Stimulated activated CD4-positive, alpha-beta T cell treated with anti-CD3 and anti-CD28 coated beads, Interleukin-2, amount 100 ng/mL, for 24 hours (primary cell): ENCODE data around the gene SERPINB13.
"Not testable (repeated sequence)": the region's sequence is repeated elsewhere in the genome, so short reads cannot be mapped to it uniquely, and the experiment has no call there.

Experiments
- DNase-seq, 2 donors: peaks; one replicate each; pipeline ENCODE4 v3.0.0-alpha.2; 2020

SERPINB13 gene

DNA sequence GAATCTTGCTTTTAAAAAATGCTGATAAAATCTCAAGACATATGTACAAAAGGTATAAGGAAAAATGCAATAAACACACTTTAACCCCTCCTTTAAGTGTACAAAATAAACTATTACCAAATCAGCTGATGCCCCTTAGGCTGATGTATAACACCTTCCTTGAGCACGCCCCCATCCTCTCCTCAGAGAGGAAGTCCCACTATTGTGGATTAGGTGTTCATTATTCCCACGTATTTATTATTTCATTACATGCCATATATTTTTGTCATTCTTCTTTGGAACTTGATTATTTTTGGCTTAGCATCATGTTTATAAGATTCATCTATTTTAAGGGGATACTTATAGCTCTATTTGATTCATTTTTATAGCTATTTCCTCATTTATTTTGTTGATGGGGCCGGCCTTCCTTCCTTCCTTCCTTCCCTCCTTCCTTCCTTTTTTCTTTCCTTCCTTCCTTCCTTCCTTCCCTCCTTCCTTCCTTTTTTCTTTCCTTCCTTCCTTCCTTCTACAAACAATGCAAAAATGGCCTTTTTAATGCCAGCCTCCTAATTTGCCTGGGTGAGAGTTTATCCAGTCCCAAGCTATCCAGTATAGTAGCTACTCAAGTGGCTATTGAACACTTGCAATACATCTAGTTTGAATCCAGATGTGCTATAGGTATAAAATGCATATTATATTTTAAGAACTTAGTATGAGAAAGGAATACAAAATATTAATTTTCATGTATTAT, 4.0 kb downstream of the SERPINB13 start:
- no peak for DNase-seq

DNA sequence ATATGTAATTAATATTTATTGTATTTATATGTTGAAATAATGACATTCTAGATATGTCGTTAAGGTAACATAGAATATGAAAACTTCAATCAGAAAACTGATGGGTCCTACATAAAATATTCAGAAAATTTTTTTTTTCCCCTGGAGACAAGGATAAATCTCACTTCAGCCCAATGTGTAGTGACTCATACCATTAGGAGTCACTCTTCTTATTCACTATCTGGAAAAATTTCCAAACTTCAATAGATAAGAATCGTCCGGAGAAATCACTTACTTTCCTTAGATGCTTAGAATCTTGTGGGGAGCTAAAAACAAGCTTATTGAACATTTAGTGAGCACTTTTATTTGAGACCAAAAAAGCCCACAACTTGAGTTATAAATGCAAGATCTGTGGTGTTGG, 4.6 kb downstream of the SERPINB13 start:
- no peak for DNase-seq

- no peak for DNase-seq
Observed at GRCh38 chr18:63592471-63592870, 5.3 kb downstream of the SERPINB13 start.

DNA sequence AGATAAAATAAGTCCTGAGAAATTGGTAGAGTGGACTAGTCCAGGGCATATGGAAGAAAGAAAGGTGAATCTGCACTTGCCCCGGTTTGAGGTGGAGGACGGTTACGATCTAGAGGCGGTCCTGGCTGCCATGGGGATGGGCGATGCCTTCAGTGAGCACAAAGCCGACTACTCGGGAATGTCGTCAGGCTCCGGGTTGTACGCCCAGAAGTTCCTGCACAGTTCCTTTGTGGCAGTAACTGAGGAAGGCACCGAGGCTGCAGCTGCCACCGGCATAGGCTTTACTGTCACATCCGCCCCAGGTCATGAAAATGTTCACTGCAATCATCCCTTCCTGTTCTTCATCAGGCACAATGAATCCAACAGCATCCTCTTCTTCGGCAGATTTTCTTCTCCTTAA, 9.8 kb downstream of the SERPINB13 start:
- DNase-seq, result no peak

GRCh38 chr18:63603355-63603754, 16.2 kb downstream of the SERPINB13 start:
- no peak for DNase-seq

DNA sequence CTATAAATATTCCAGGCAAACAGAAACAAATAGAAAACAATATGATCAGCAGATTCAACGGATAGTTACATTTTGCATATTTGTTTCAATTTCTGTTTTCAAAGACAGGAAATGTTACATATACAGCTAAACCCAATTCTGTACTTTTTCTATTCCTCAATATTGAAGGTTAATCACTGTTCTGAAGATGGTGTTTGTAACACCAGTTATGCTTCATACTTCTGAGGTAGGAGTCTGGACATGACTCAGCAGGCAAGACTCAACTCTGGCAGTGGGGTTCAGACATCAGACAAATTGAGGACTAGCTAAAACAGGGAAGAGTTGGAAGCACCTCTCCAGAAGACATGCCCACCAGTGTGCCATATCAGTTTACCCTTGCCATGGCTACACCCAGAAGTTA, 16.6 kb downstream of the SERPINB13 start:
- DNase-seq, result no peak

DNA sequence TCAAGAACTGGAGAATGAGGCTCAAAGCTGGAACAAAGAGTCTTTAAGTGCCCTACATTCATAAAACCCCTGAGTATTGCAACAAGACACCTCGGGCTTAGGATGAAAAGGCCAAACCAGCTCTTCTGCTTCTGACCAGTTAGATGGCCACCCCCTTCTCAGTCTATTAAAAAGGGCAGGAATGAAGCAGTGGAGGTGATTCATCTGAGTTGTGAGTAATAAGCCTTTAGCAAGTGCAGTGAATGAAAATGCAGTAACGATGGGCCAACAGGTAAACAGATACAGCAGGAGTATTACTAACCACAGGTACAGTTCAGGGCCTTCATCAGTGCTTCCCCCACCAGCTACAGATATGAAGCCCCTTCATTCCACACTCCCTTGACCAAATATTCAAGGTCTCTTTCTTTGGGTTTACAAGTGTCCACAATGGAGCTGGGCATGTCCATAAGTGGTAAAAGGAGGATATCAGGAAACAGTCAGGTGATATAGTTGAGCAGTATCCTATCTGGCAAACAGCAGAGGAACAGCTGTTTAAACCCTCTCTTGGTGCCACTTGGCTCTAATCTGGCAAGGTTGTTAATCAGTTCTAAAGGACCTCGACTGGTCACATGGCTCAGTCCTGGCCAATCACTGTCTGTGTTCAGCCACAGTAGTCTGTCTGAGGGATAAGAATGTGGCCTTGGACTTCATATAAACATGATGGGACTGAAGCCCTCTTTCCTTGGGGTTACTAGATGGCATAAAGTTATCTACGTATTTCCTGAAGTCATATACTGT, 17.8 kb downstream of the SERPINB13 start:
- no peak for DNase-seq

DNA sequence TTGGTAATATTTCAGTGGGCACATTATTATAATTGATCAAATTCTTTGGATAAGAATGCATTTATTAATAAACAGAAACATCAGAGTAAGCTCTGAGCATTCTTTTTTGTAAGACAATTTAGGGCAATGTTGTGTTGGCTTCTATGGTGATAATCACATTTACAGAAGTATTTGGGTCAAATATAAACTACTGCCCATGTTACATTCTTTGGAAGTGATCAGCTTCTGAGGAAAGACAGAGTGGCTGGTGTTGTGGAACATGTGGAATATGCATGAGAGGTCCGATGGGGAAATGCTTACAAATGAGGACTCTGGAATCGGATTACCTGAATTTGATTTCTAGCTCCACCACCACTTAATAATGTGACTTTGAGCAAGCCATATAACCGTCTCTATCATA, 19.4 kb downstream of the SERPINB13 start:
- DNase-seq, result no peak

GRCh38 chr18:63613420-63613819, 26.3 kb downstream of the SERPINB13 start:
- no peak for DNase-seq

- DNase-seq, result no peak
Observed at GRCh38 chr18:63617049-63617914, 30.1 kb downstream of the SERPINB13 start.

GRCh38 chr18:63617915-63618234, 30.7 kb downstream of the SERPINB13 start:
- DNase-seq, result no peak

- DNase-seq, result no peak
Observed at GRCh38 chr18:63619661-63620060, 32.5 kb downstream of the SERPINB13 start.

- DNase-seq, result no peak
Observed at GRCh38 chr18:63624863-63625262, 37.7 kb downstream of the SERPINB13 start.

DNA sequence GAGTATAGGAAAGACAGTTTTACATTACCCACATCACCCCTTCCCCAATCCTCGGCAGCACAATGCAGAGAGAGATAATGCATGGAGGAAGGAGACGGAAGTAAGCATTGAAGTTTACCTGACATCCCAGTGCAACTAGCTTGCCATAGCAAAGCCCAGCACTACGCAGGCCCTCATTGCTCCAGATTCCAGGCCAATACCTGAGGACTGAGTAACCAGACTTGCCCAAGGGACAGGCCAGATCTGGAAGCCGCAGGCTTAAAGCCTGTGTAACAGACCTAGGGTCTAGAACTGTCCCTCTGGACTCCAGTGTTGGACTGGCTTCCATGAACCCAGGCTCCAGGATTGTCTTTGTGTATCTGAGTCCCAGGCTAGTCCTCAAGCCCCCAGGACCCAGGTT, 39.3 kb downstream of the SERPINB13 start:
- no peak for DNase-seq

GRCh38 chr18:63627819-63628218, 40.7 kb downstream of the SERPINB13 start:
- DNase-seq, result no peak

DNA sequence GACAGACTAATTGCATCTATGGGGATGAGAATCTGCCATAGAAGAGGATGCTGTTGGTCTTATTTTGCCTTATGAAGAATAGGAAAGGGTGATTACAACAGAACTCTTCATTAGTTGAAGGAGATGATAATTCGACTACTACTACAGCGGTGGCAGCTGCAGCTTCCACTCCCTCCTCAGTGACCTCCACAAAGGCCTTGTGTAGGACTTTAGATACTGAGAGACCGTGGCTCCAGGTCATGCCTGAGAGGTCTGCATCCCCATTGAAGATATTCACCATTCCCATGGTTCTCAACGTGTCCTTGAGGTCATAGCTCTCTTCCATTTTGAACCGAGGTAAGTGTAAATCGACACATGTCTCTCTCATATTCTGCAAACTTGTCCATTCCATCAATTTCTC, 50.6 kb downstream of the SERPINB13 start:
- DNase-seq, result no peak

- not testable (repeated sequence) for DNase-seq
Observed at GRCh38 chr18:63641157-63641680, 54.1 kb downstream of the SERPINB13 start.

DNA sequence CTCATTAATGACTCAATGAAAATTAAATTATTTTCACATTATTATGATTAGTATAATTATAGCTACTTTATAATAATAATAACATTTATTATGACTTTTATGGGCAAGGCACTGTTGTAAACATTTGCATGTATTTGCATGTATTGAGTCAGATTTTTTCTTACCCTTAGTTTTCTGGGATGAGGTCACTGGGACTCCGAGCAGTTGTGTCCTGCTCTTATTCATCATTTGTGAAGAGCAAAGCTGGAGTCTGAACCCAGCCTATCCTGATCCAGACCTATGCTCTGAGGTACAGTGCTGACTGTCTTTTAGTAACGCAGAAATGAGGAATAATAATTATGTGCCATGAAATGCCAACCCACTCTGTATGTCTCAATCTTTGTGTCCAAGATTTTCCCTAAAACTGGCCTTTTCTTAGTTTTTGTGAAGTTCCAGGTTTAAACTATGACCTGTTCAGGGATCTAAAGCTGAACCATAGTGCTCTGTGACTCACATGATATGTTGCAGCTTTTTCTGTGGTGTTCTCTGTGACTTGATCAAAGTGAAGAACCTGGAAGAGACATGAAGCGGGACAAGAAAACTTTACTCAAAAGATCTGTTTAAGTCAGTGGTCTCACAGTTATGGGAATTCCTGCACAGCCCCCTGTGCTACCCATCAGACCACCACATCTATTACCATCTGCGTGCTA, 55.7 kb downstream of the SERPINB13 start:
- not testable (repeated sequence) for DNase-seq

DNA sequence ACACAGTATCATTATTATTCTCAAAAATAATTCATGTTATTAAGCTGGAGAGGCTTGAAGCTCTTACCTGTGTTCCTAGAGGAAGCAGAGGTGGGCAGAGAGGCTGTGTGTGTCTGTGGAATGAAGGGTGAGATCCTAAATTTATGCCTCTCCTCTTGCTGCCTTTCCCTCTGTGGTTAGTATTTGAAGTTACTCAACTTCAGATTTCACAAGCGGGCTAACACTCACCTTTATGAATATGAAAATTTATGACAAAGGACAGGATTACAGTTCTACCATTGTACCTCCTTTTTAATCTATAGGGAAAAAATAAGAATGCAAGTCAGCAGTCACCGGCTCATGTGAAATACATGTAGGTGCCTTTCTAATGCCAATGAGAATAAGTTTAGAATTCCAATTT, 57.0 kb downstream of the SERPINB13 start, which contains the start of gene SERPINB4:
Gene SERPINB4, minus strand, starts transcription at position 115 of the 400 bp plus-strand sequence. CDS start 679 bp downstream, outside the sequence.
- DNase-seq, result not testable (repeated sequence)

DNA sequence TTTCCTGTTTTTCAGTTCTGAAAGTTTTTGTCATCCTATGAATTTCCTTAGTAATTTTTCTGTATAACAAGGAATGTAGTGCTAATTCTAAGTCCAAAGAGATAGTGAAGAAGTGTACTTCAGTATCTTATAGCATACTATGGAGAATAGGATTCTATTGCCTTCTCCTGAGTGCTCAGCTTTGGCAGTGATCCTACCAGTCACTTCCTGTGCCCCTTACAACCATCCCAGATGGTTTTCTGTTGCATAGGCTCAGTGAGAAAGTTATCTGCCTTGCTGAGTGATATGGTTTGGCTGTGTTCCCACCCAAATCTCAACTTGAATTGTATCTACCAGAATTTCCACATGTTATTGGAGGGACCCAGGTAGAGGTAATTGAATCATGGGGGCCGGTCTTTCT, 57.6 kb downstream of the SERPINB13 start:
- not testable (repeated sequence) for DNase-seq

- DNase-seq, result no peak
Observed at GRCh38 chr18:63646936-63647335, 59.8 kb downstream of the SERPINB13 start.

- DNase-seq, result no peak
Observed at GRCh38 chr18:63648241-63648640, 61.1 kb downstream of the SERPINB13 start.
